WTC11 (cell line): ENCODE data around the gene TCTN1. TPM values are rescaled to one million over a fixed set of nuclear protein-coding genes. Genes with fewer than 3 reads are reported as not detected.
A peak's percentile ranks its signal among the peaks of the same experiment; 100 is the strongest.
"Not testable (repeated sequence)": the region's sequence is repeated elsewhere in the genome, so short reads cannot be mapped to it uniquely, and the experiment has no call there.

ENCODE experiments used
- ATAC-seq: fragments of 200-7000 bp; cut with Tn5 transposase; 2 replicates; pipeline ENCODE4 v1.10.0; 2021; ENCODE audit warnings: mild to moderate bottlenecking, moderate library complexity
- CTCF ChIA-PET: fragments of 300-600 bp; sonication (Branson Sonifier 250); formaldehyde crosslinking; loops from one replicate; lab custom pipeline; 2021; ENCODE audit warnings: antibody characterized with exemption; lab: Charles Lee
- POLR2A ChIA-PET: fragments of 350-600 bp; sonication (Branson Sonifier 250); formaldehyde crosslinking; loops from one replicate; lab custom pipeline; 2021; ENCODE audit warnings: antibody characterized with exemption; lab: Charles Lee
- DNase-seq: peaks from one replicate; pipeline ENCODE4 v3.0.0; 2021; ENCODE audit warnings: low spot score
- H3K27ac Mint-ChIP-seq: 2 replicates; pipeline ENCODE4 v1.8.0; 2021; ENCODE audit warnings: mixed read lengths
- H3K27me3 Mint-ChIP-seq: 2 replicates; pipeline ENCODE4 v1.8.0; 2021; ENCODE audit warnings: low read depth, mild to moderate bottlenecking, moderate library complexity, mixed read lengths
- H3K36me3 Mint-ChIP-seq: 2 replicates; pipeline ENCODE4 v1.8.0; 2021; ENCODE audit warnings: mixed read lengths
- H3K4me1 Mint-ChIP-seq: 2 replicates; pipeline ENCODE4 v1.8.0; 2022; ENCODE audit warnings: mixed read lengths
- H3K4me3 Mint-ChIP-seq: 2 replicates; pipeline ENCODE4 v1.8.0; 2021; ENCODE audit warnings: mild to moderate bottlenecking, moderate library complexity, mixed read lengths
- H3K9me3 Mint-ChIP-seq: 2 replicates; pipeline ENCODE4 v1.8.0; 2021; ENCODE audit warnings: mixed read lengths
- E2F4 ChIP-seq: sonication (generic); formaldehyde crosslinking; IDR thresholded peaks from 2 replicates; pipeline ENCODE4 v1.8.1; 2022; ENCODE audit warnings: low read depth, mild to moderate bottlenecking, moderate library complexity, missing genetic modification reagents, borderline replicate concordance
- ELF4 ChIP-seq: sonication (generic); formaldehyde crosslinking; IDR thresholded peaks from 2 replicates; pipeline ENCODE4 v1.8.1; 2022; ENCODE audit warnings: low read depth, mild to moderate bottlenecking, moderate library complexity, missing genetic modification reagents
- ERG ChIP-seq: fragments of 250-450 bp; sonication (Bioruptor Pico); IDR thresholded peaks from 2 replicates; pipeline ENCODE4 v1.8.0; 2021; ENCODE audit warnings: mild to moderate bottlenecking
- FOXK1 ChIP-seq: sonication (generic); formaldehyde crosslinking; IDR thresholded peaks from 2 replicates; pipeline ENCODE4 v1.8.0; 2022; ENCODE audit warnings: mild to moderate bottlenecking, moderate library complexity, missing genetic modification reagents
- FOXP4 ChIP-seq: sonication (generic); formaldehyde crosslinking; IDR thresholded peaks from 2 replicates; pipeline ENCODE4 v1.8.0; 2022; ENCODE audit warnings: mild to moderate bottlenecking, missing genetic modification reagents
- IRF2 ChIP-seq: sonication (generic); formaldehyde crosslinking; IDR thresholded peaks from 2 replicates; pipeline ENCODE4 v1.8.0; 2022; ENCODE audit warnings: low read depth, missing genetic modification reagents, borderline replicate concordance
- MAX ChIP-seq: sonication (generic); formaldehyde crosslinking; IDR thresholded peaks from 2 replicates; pipeline ENCODE4 v1.8.0; 2022; ENCODE audit warnings: mild to moderate bottlenecking, missing genetic modification reagents
- MXD4 ChIP-seq: fragments of 250-450 bp; sonication (Bioruptor Pico); IDR thresholded peaks from 2 replicates; pipeline ENCODE4 v1.8.0; 2021; ENCODE audit warnings: mild to moderate bottlenecking, moderate library complexity, borderline replicate concordance
- PRDM15 ChIP-seq: sonication (generic); formaldehyde crosslinking; IDR thresholded peaks from 2 replicates; pipeline ENCODE4 v1.8.0; 2022; ENCODE audit warnings: missing genetic modification reagents
- USF1 ChIP-seq: sonication (generic); formaldehyde crosslinking; IDR thresholded peaks from 2 replicates; pipeline ENCODE4 v1.8.0; 2022; ENCODE audit warnings: mild to moderate bottlenecking, missing genetic modification reagents
- ZNF121 ChIP-seq: sonication (generic); formaldehyde crosslinking; IDR thresholded peaks from 2 replicates; pipeline ENCODE4 v1.8.0; 2023; ENCODE audit warnings: missing genetic modification reagents
- ZNF219 ChIP-seq: sonication (generic); formaldehyde crosslinking; IDR thresholded peaks from 2 replicates; pipeline ENCODE4 v1.8.0; 2023; ENCODE audit warnings: missing genetic modification reagents, mild to moderate bottlenecking, borderline replicate concordance
- ZNF263 ChIP-seq: sonication (generic); formaldehyde crosslinking; IDR thresholded peaks from 2 replicates; pipeline ENCODE4 v1.8.1; 2022; ENCODE audit warnings: low read depth, mild to moderate bottlenecking, moderate library complexity, missing genetic modification reagents
- ZNF416 ChIP-seq: fragments of 250-450 bp; sonication (Bioruptor Pico); IDR thresholded peaks from 2 replicates; pipeline ENCODE4 v1.9.0; 2021; ENCODE audit warnings: mild to moderate bottlenecking, inconsistent platforms
- ZNF512 ChIP-seq: sonication (generic); formaldehyde crosslinking; IDR thresholded peaks from 2 replicates; pipeline ENCODE4 v1.8.1; 2022; ENCODE audit warnings: missing genetic modification reagents, borderline replicate concordance
- total RNA-seq: library from RNA; stranded (reverse); gene quantifications from 3 replicates; pipeline ENCODE4 v1.2.3, GENCODE V29; 2021

The TCTN1 gene
- total RNA-seq, 1 experiment from 2014 or later = 10.3 TPM

- CTCF ChIA-PET = no interaction called here
- DNase-seq = no peak
- Mint-ChIP-seq H3K27ac (no peak overlapping the region), H3K27me3 (no peaks in the 10 kb centered on the region), H3K9me3 (no peaks in the 10 kb centered on the region), H3K4me3 (no peak overlapping the region), H3K36me3 (peaks cover 4% of the 10 kb centered on the region; the same call in 1 of the 2 replicates), H3K4me1 (no peaks in the 10 kb centered on the region)
- no peak for ATAC-seq
- POLR2A ChIA-PET = no interaction called here
- TF ChIP-seq ZNF263 (CRISPR knock-in tag) (no peak), PRDM15 (CRISPR knock-in tag) (no peak), IRF2 (CRISPR knock-in tag) (no peak), MAX (CRISPR knock-in tag) (no peak), ZNF416 (CRISPR knock-in tag) (no peak), FOXK1 (CRISPR knock-in tag) (no peak), MXD4 (CRISPR knock-in tag) (no peak), ZNF219 (CRISPR knock-in tag) (no peak), USF1 (no peak), ELF4 (CRISPR knock-in tag) (no peak), ZNF121 (CRISPR knock-in tag) (no peak), E2F4 (CRISPR knock-in tag) (no peak), FOXP4 (no peak)
Measured at GRCh38 chr12:110647631-110648040, 33.7 kb downstream of the TCTN1 start.

- ATAC-seq (peak; percentile 57), DNase-seq (no peak)
- H3K27ac Mint-ChIP-seq = peak overlapping the region; percentile 40; the same call in 1 of the 2 replicates
- CTCF ChIA-PET = interaction anchor here (0.9 to 1.5 kb wide), 2 partner anchors 50 to 55 kb away, joined by 3 to 4 read pairs; no protein-coding TSS in a partner anchor
- H3K9me3 Mint-ChIP-seq = no peaks in the 10 kb centered on the region
- peaks cover 7% of the 10 kb centered on the region for H3K4me1 Mint-ChIP-seq
- H3K4me3 Mint-ChIP-seq = no peak overlapping the region
- POLR2A ChIA-PET = interaction anchor here (0.9 kb wide), 1 partner anchor 11 kb away, joined by 3 read pairs; no protein-coding TSS in a partner anchor
- TF ChIP-seq ZNF416 (CRISPR knock-in tag) (no peak), E2F4 (CRISPR knock-in tag) (no peak), ERG (CRISPR knock-in tag) (no peak), ZNF512 (CRISPR knock-in tag) (no peak)
- H3K27me3 Mint-ChIP-seq = no peaks in the 10 kb centered on the region
- H3K36me3 Mint-ChIP-seq = peaks cover 4% of the 10 kb centered on the region; the same call in 1 of the 2 replicates
Measured at GRCh38 chr12:110649341-110649847, 35.5 kb downstream of the TCTN1 start.

GRCh38 chr12:110654238-110654637 is 40.3 kb downstream of the TCTN1 start:
- H3K9me3 Mint-ChIP-seq, H3K27me3 Mint-ChIP-seq, ATAC-seq, CTCF ChIA-PET, DNase-seq, H3K4me3 Mint-ChIP-seq, POLR2A ChIA-PET, H3K36me3 Mint-ChIP-seq: not testable (repeated sequence)
- Mint-ChIP-seq H3K27ac (peak overlapping the region; percentile 7; the same call in 1 of the 2 replicates), H3K4me1 (peaks cover 13% of the 10 kb centered on the region)
